DOHH2 (cell line): ENCODE measurements around the gene OXTR.

Experiments
- H3F3A ChIP-seq: fragments of 200-600 bp; sonication (generic), shearing (Covaris generic); 2 replicates; pipeline ENCODE4 v1.6.0; 2016; ENCODE audit warnings: antibody characterized with exemption, mild to moderate bottlenecking; ENCODE audit not compliant: control insufficient read depth, insufficient read depth
- H3K27ac ChIP-seq: fragments of 200-600 bp; sonication (generic); 2 replicates; pipeline ENCODE4 v1.5.1; 2014; ENCODE audit warnings: low read depth, mild to moderate bottlenecking, low read length, moderate library complexity
- H3K27me3 ChIP-seq: fragments of 200-600 bp; sonication (generic); 2 replicates; pipeline ENCODE4 v1.6.1; 2014; ENCODE audit warnings: mild to moderate bottlenecking, low read length, mixed read lengths; ENCODE audit not compliant: control insufficient read depth
- H3K36me3 ChIP-seq: fragments of 200-600 bp; sonication (generic); 2 replicates; pipeline ENCODE4 v1.6.1; 2014; ENCODE audit warnings: mild to moderate bottlenecking, low read length, moderate library complexity, mixed read lengths; ENCODE audit not compliant: control insufficient read depth
- H3K4me1 ChIP-seq: fragments of 200-600 bp; sonication (generic); 2 replicates; pipeline ENCODE4 v1.6.1; 2014; ENCODE audit warnings: mild to moderate bottlenecking, low read length, mixed read lengths; ENCODE audit not compliant: control insufficient read depth
- H3K4me2 ChIP-seq: fragments of 200-600 bp; sonication (generic); 2 replicates; pipeline ENCODE4 v1.6.0; 2014; ENCODE audit warnings: mild to moderate bottlenecking, low read length, moderate library complexity
- H3K4me3 ChIP-seq: fragments of 200-600 bp; sonication (generic); 2 replicates; pipeline ENCODE4 v1.5.1; 2014; ENCODE audit warnings: mild to moderate bottlenecking, low read length, mixed read lengths
- H3K79me2 ChIP-seq: fragments of 200-600 bp; sonication (generic); 2 replicates; pipeline ENCODE4 v1.6.1; 2014; ENCODE audit warnings: mild to moderate bottlenecking, low read length, mixed read lengths; ENCODE audit not compliant: control insufficient read depth
- H3K9me2 ChIP-seq: fragments of 200-600 bp; sonication (generic); replicated peaks from 2 replicates; pipeline ENCODE4 v1.6.1; 2014; ENCODE audit warnings: mild to moderate bottlenecking, low read length, mixed read lengths; ENCODE audit not compliant: control insufficient read depth
- H3K9me3 ChIP-seq: fragments of 200-600 bp; sonication (generic); 2 replicates; pipeline ENCODE4 v1.6.1; 2014; ENCODE audit warnings: antibody characterized with exemption, low read length, mixed read lengths; ENCODE audit not compliant: control insufficient read depth, insufficient read depth
- H4K20me1 ChIP-seq: fragments of 200-600 bp; sonication (generic); 2 replicates; pipeline ENCODE4 v1.6.0; 2014; ENCODE audit warnings: low read depth, mild to moderate bottlenecking, antibody characterized with exemption, low read length, moderate library complexity; ENCODE audit not compliant: control insufficient read depth, insufficient read depth
- EZH2phosphoT487 ChIP-seq: fragments of 200-600 bp; sonication (generic); IDR thresholded peaks from 2 replicates; pipeline ENCODE4 v1.6.1; 2017; ENCODE audit warnings: borderline replicate concordance, mild to moderate bottlenecking, antibody characterized with exemption, low read length, moderate library complexity, mixed read lengths
- TF ChIP-seq, protein P1 (sequence below): fragments of 200-600 bp; sonication (generic); IDR thresholded peaks from one replicate; pipeline ENCODE4 v1.5.1; 2014; ENCODE audit warnings: antibody characterized with exemption, mild to moderate bottlenecking, low read depth, low read length; ENCODE audit not compliant: poor library complexity, severe bottlenecking

The OXTR gene

DNA sequence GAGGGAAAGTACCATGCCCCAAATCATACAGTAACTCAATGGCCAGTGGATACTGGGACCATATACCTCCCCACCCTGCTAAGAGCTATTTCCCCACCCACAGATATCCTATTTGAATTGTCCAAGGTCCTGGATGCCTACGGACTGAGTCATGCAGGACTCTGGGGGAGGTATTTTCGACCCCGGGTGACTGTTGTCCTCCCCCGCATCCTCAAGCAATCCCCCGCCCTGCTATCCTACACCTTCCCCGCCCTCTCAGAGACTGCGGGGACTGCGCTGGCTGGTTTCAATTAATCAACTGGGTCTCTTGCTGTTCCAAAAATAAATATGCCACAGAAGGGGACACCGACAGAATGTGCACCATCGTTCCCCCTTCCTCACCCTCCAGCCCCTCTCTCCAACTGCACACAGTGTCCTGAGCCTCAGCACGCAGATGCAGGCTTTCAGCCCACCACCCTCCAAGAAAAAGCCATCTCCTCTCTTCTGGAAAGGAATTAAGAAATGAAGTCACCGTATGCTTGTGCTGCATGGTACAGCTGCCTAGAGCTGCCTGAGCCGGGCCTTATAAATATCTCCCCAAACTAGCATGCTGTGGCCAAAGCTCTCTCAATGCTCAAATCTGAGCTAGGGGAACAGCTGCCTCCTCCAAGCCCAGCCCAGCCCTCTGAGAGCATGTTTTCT is 27.7 kb downstream of the OXTR start:
- Histone ChIP-seq H3K9me3 (no peaks in the 10 kb centered on the region), H3K79me2 (no peaks in the 10 kb centered on the region), H3K27ac (no peak overlapping the region), H3K36me3 (no peaks in the 10 kb centered on the region), H3K4me2 (no peak overlapping the region), H3K4me3 (no peak overlapping the region), H3F3A (no peaks in the 10 kb centered on the region), H3K27me3 (peaks cover 13% of the 10 kb centered on the region), H4K20me1 (no peaks in the 10 kb centered on the region), H3K9me2 (no peaks in the 10 kb centered on the region), H3K4me1 (no peaks in the 10 kb centered on the region)
- TF ChIP-seq, protein P1, sequence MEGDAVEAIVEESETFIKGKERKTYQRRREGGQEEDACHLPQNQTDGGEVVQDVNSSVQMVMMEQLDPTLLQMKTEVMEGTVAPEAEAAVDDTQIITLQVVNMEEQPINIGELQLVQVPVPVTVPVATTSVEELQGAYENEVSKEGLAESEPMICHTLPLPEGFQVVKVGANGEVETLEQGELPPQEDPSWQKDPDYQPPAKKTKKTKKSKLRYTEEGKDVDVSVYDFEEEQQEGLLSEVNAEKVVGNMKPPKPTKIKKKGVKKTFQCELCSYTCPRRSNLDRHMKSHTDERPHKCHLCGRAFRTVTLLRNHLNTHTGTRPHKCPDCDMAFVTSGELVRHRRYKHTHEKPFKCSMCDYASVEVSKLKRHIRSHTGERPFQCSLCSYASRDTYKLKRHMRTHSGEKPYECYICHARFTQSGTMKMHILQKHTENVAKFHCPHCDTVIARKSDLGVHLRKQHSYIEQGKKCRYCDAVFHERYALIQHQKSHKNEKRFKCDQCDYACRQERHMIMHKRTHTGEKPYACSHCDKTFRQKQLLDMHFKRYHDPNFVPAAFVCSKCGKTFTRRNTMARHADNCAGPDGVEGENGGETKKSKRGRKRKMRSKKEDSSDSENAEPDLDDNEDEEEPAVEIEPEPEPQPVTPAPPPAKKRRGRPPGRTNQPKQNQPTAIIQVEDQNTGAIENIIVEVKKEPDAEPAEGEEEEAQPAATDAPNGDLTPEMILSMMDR, result no peak
- TF ChIP-seq EZH2phosphoT487, result no peak

GRCh38 chr3:8739757-8740504 is 29.5 kb downstream of the OXTR start:
- no peak overlapping the region for H3K27ac ChIP-seq
- H3K27me3 ChIP-seq, result peaks cover 13% of the 10 kb centered on the region
- H3K79me2 ChIP-seq, result no peaks in the 10 kb centered on the region
- no peaks in the 10 kb centered on the region for H3K4me1 ChIP-seq
- no peaks in the 10 kb centered on the region for H3K36me3 ChIP-seq
- no peaks in the 10 kb centered on the region for H3K9me2 ChIP-seq
- no peak for TF ChIP-seq EZH2phosphoT487
- TF ChIP-seq, protein P1, result no peak
- no peaks in the 10 kb centered on the region for H3F3A ChIP-seq
- H3K9me3 ChIP-seq, result no peaks in the 10 kb centered on the region
- no peak overlapping the region for H3K4me3 ChIP-seq
- no peaks in the 10 kb centered on the region for H4K20me1 ChIP-seq
- no peak overlapping the region for H3K4me2 ChIP-seq

DNA sequence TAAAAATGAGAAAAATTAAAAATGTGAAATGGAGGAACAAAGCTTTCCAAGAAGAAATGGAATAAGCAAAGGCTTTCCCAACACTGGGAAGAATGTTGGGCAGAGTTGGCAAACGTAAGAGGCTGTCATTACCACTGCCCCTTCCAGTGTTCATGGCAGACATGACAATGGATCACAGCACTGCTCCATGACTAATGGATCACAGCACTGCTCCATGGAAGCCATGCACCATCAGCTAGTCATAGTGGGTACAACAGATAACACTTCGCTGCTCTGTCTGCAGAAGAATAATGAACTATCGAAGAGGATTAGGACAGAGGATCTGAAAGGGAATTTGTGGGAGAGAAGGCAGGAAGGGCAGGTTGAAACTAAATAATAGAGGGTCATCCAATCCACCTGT is 30.8 kb downstream of the OXTR start:
- H3K4me3 ChIP-seq, result no peak overlapping the region
- no peak overlapping the region for H3K27ac ChIP-seq
- no peak for TF ChIP-seq EZH2phosphoT487
- TF ChIP-seq, protein P1, result no peak
- H3K79me2 ChIP-seq, result no peaks in the 10 kb centered on the region
- H3K27me3 ChIP-seq, result peaks cover 13% of the 10 kb centered on the region
- no peaks in the 10 kb centered on the region for H4K20me1 ChIP-seq
- no peaks in the 10 kb centered on the region for H3K36me3 ChIP-seq
- no peak overlapping the region for H3K4me2 ChIP-seq
- no peaks in the 10 kb centered on the region for H3K4me1 ChIP-seq
- no peaks in the 10 kb centered on the region for H3K9me2 ChIP-seq
- no peaks in the 10 kb centered on the region for H3K9me3 ChIP-seq
- H3F3A ChIP-seq, result no peaks in the 10 kb centered on the region
